ENCODE data around the gene PRKCB.

PRKCB gene

GRCh38 chr16:23994615-23995014, 158.8 kb downstream of the PRKCB start:
- Histone ChIP-seq H3K9me3 (ENCODE audit: control insufficient read depth in 1 of 2, low read length in 2 of 2) (no peaks in the 10 kb centered on the region), H3K36me3 (ENCODE audit: control insufficient read depth in 1 of 2, insufficient read depth in 2 of 2, low read length in 2 of 2) (no peaks in the 10 kb centered on the region), H3K9ac (ENCODE audit: low read depth in 1 of 2, low read length in 2 of 2) (no peak overlapping the region), H3K4me1 (ENCODE audit: control insufficient read depth in 1 of 2, insufficient read depth in 2 of 2, low read length in 2 of 2) (no peaks in the 10 kb centered on the region), H3K4me3 (ENCODE audit: low read depth in 1 of 2, low read length in 2 of 2) (no peak overlapping the region), H3K27ac (ENCODE audit: low read depth, low read length) (no peak overlapping the region), H3K27me3 (ENCODE audit: control insufficient read depth in 1 of 2, insufficient read depth in 2 of 2, low read length in 2 of 2) (no peaks in the 10 kb centered on the region)

GRCh38 chr16:23996258-23996955, 160.6 kb downstream of the PRKCB start:
- H3K27me3 ChIP-seq (ENCODE audit: control insufficient read depth in 1 of 2, insufficient read depth in 2 of 2, low read length in 2 of 2), result no peaks in the 10 kb centered on the region
- no peaks in the 10 kb centered on the region for H3K36me3 ChIP-seq (ENCODE audit: control insufficient read depth in 1 of 2, insufficient read depth in 2 of 2, low read length in 2 of 2)
- H3K9ac ChIP-seq (ENCODE audit: low read depth in 1 of 2, low read length in 2 of 2), result no peak overlapping the region
- no peaks in the 10 kb centered on the region for H3K9me3 ChIP-seq (ENCODE audit: control insufficient read depth in 1 of 2, low read length in 2 of 2)
- H3K4me1 ChIP-seq (ENCODE audit: control insufficient read depth in 1 of 2, insufficient read depth in 2 of 2, low read length in 2 of 2), result no peaks in the 10 kb centered on the region
- H3K4me3 ChIP-seq (ENCODE audit: low read depth in 1 of 2, low read length in 2 of 2), result no peak overlapping the region
- no peak overlapping the region for H3K27ac ChIP-seq (ENCODE audit: low read depth, low read length)

- Histone ChIP-seq H3K27ac (ENCODE audit: low read depth, low read length) (no peak overlapping the region), H3K4me1 (ENCODE audit: control insufficient read depth in 1 of 2, insufficient read depth in 2 of 2, low read length in 2 of 2) (no peaks in the 10 kb centered on the region), H3K9ac (ENCODE audit: low read depth in 1 of 2, low read length in 2 of 2) (no peak overlapping the region), H3K27me3 (ENCODE audit: control insufficient read depth in 1 of 2, insufficient read depth in 2 of 2, low read length in 2 of 2) (no peaks in the 10 kb centered on the region), H3K4me3 (ENCODE audit: low read depth in 1 of 2, low read length in 2 of 2) (no peak overlapping the region), H3K9me3 (ENCODE audit: control insufficient read depth in 1 of 2, low read length in 2 of 2) (no peaks in the 10 kb centered on the region), H3K36me3 (ENCODE audit: control insufficient read depth in 1 of 2, insufficient read depth in 2 of 2, low read length in 2 of 2) (no peaks in the 10 kb centered on the region)
These were observed 163.0 kb downstream of the PRKCB start for GRCh38 chr16:23998771-23999170.

- Histone ChIP-seq H3K4me3 (ENCODE audit: low read depth in 1 of 2, low read length in 2 of 2) (no peak overlapping the region), H3K4me1 (ENCODE audit: control insufficient read depth in 1 of 2, insufficient read depth in 2 of 2, low read length in 2 of 2) (no peaks in the 10 kb centered on the region), H3K9ac (ENCODE audit: low read depth in 1 of 2, low read length in 2 of 2) (no peak overlapping the region), H3K27me3 (ENCODE audit: control insufficient read depth in 1 of 2, insufficient read depth in 2 of 2, low read length in 2 of 2) (no peaks in the 10 kb centered on the region), H3K9me3 (ENCODE audit: control insufficient read depth in 1 of 2, low read length in 2 of 2) (no peaks in the 10 kb centered on the region), H3K27ac (ENCODE audit: low read depth, low read length) (no peak overlapping the region), H3K36me3 (ENCODE audit: control insufficient read depth in 1 of 2, insufficient read depth in 2 of 2, low read length in 2 of 2) (no peaks in the 10 kb centered on the region)
These were observed 163.9 kb downstream of the PRKCB start for GRCh38 chr16:23999663-24000062.

GRCh38 chr16:24001710-24002109, 165.9 kb downstream of the PRKCB start:
- Histone ChIP-seq H3K9ac (ENCODE audit: low read depth in 1 of 2, low read length in 2 of 2) (no peak overlapping the region), H3K4me3 (ENCODE audit: low read depth in 1 of 2, low read length in 2 of 2) (no peak overlapping the region), H3K9me3 (ENCODE audit: control insufficient read depth in 1 of 2, low read length in 2 of 2) (no peaks in the 10 kb centered on the region), H3K27me3 (ENCODE audit: control insufficient read depth in 1 of 2, insufficient read depth in 2 of 2, low read length in 2 of 2) (no peaks in the 10 kb centered on the region), H3K4me1 (ENCODE audit: control insufficient read depth in 1 of 2, insufficient read depth in 2 of 2, low read length in 2 of 2) (no peaks in the 10 kb centered on the region), H3K36me3 (ENCODE audit: control insufficient read depth in 1 of 2, insufficient read depth in 2 of 2, low read length in 2 of 2) (no peaks in the 10 kb centered on the region), H3K27ac (ENCODE audit: low read depth, low read length) (no peak overlapping the region)

- H3K27ac ChIP-seq (ENCODE audit: low read depth, low read length), result no peak overlapping the region
- no peaks in the 10 kb centered on the region for H3K4me1 ChIP-seq (ENCODE audit: control insufficient read depth in 1 of 2, insufficient read depth in 2 of 2, low read length in 2 of 2)
- no peaks in the 10 kb centered on the region for H3K9me3 ChIP-seq (ENCODE audit: control insufficient read depth in 1 of 2, low read length in 2 of 2)
- H3K27me3 ChIP-seq (ENCODE audit: control insufficient read depth in 1 of 2, insufficient read depth in 2 of 2, low read length in 2 of 2), result no peaks in the 10 kb centered on the region
- H3K36me3 ChIP-seq (ENCODE audit: control insufficient read depth in 1 of 2, insufficient read depth in 2 of 2, low read length in 2 of 2), result no peaks in the 10 kb centered on the region
- H3K9ac ChIP-seq (ENCODE audit: low read depth in 1 of 2, low read length in 2 of 2), result no peak overlapping the region
- no peak overlapping the region for H3K4me3 ChIP-seq (ENCODE audit: low read depth in 1 of 2, low read length in 2 of 2)
These were observed 166.8 kb downstream of the PRKCB start for GRCh38 chr16:24002619-24003018.

- peaks cover under 1 to 1% of the 10 kb centered on the region in 2 donors for H3K4me1 ChIP-seq (ENCODE audit: control insufficient read depth in 1 of 2, insufficient read depth in 2 of 2, low read length in 2 of 2)
- no peak overlapping the region for H3K4me3 ChIP-seq (ENCODE audit: low read depth in 1 of 2, low read length in 2 of 2)
These were observed 169.8 kb downstream of the PRKCB start for GRCh38 chr16:24005577-24005976.

GRCh38 chr16:24007391-24007790, 171.6 kb downstream of the PRKCB start:
- no peaks in the 10 kb centered on the region for H3K27me3 ChIP-seq (ENCODE audit: control insufficient read depth in 1 of 2, insufficient read depth in 2 of 2, low read length in 2 of 2)
- peaks cover 7 to 9% of the 10 kb centered on the region in 2 donors for H3K4me1 ChIP-seq (ENCODE audit: control insufficient read depth in 1 of 2, insufficient read depth in 2 of 2, low read length in 2 of 2)
- no peaks in the 10 kb centered on the region for H3K36me3 ChIP-seq (ENCODE audit: control insufficient read depth in 1 of 2, insufficient read depth in 2 of 2, low read length in 2 of 2)
- no peak overlapping the region for H3K27ac ChIP-seq (ENCODE audit: low read depth, low read length)
- no peak overlapping the region for H3K9ac ChIP-seq (ENCODE audit: low read depth in 1 of 2, low read length in 2 of 2)
- H3K4me3 ChIP-seq (ENCODE audit: low read depth in 1 of 2, low read length in 2 of 2), result no peak overlapping the region
- H3K9me3 ChIP-seq (ENCODE audit: control insufficient read depth in 1 of 2, low read length in 2 of 2), result no peaks in the 10 kb centered on the region

More at GRCh38 chr16:24005577-24005976, 169.8 kb downstream of the PRKCB start:
- no peaks in the 10 kb centered on the region for H3K9me3 ChIP-seq (ENCODE audit: control insufficient read depth in 1 of 2, low read length in 2 of 2)
- no peaks in the 10 kb centered on the region for H3K36me3 ChIP-seq (ENCODE audit: control insufficient read depth in 1 of 2, insufficient read depth in 2 of 2, low read length in 2 of 2)
- no peaks in the 10 kb centered on the region for H3K27me3 ChIP-seq (ENCODE audit: control insufficient read depth in 1 of 2, insufficient read depth in 2 of 2, low read length in 2 of 2)
- no peak overlapping the region for H3K27ac ChIP-seq (ENCODE audit: low read depth, low read length)
- H3K9ac ChIP-seq (ENCODE audit: low read depth in 1 of 2, low read length in 2 of 2), result no peak overlapping the region

GRCh38 chr16:24007934-24008333, 172.2 kb downstream of the PRKCB start:
- no peaks in the 10 kb centered on the region for H3K36me3 ChIP-seq (ENCODE audit: control insufficient read depth in 1 of 2, insufficient read depth in 2 of 2, low read length in 2 of 2)
- no peak overlapping the region for H3K9ac ChIP-seq (ENCODE audit: low read depth in 1 of 2, low read length in 2 of 2)
- no peak overlapping the region for H3K27ac ChIP-seq (ENCODE audit: low read depth, low read length)
- H3K4me1 ChIP-seq (ENCODE audit: control insufficient read depth in 1 of 2, insufficient read depth in 2 of 2, low read length in 2 of 2), result peaks cover 7 to 9% of the 10 kb centered on the region in 2 donors
- H3K4me3 ChIP-seq (ENCODE audit: low read depth in 1 of 2, low read length in 2 of 2), result no peak overlapping the region
- no peaks in the 10 kb centered on the region for H3K27me3 ChIP-seq (ENCODE audit: control insufficient read depth in 1 of 2, insufficient read depth in 2 of 2, low read length in 2 of 2)
- H3K9me3 ChIP-seq (ENCODE audit: control insufficient read depth in 1 of 2, low read length in 2 of 2), result no peaks in the 10 kb centered on the region

GRCh38 chr16:24009098-24009497, 173.3 kb downstream of the PRKCB start:
- Histone ChIP-seq H3K9ac (ENCODE audit: low read depth in 1 of 2, low read length in 2 of 2) (no peak overlapping the region), H3K4me1 (ENCODE audit: control insufficient read depth in 1 of 2, insufficient read depth in 2 of 2, low read length in 2 of 2) (peaks cover 10 to 12% of the 10 kb centered on the region in 2 donors), H3K4me3 (ENCODE audit: low read depth in 1 of 2, low read length in 2 of 2) (no peak overlapping the region), H3K36me3 (ENCODE audit: control insufficient read depth in 1 of 2, insufficient read depth in 2 of 2, low read length in 2 of 2) (no peaks in the 10 kb centered on the region), H3K27ac (ENCODE audit: low read depth, low read length) (no peak overlapping the region), H3K27me3 (ENCODE audit: control insufficient read depth in 1 of 2, insufficient read depth in 2 of 2, low read length in 2 of 2) (no peaks in the 10 kb centered on the region), H3K9me3 (ENCODE audit: control insufficient read depth in 1 of 2, low read length in 2 of 2) (no peaks in the 10 kb centered on the region)

All from duodenal mucosa (tissue), 2 donors.